Upper lobe of right lung (tissue), 1 donor: ENCODE measurements around the gene SUMO4. TPM values are rescaled to one million over a fixed set of nuclear protein-coding genes. Genes with fewer than 3 reads are reported as not detected.
"Not testable (repeated sequence)": the region's sequence is repeated elsewhere in the genome, so short reads cannot be mapped to it uniquely, and the experiment has no call there.

ENCODE experiments used
- ATAC-seq: fragments of 200-7000 bp; cut with Tn5 transposase; one replicate; pipeline ENCODE4 v1.9.1; 2020; ENCODE audit warnings: mild to moderate bottlenecking, moderate library complexity
- DNase-seq: peaks from one replicate; pipeline ENCODE4 v3.0.0-alpha.2; 2020
- H3K27ac ChIP-seq: fragments of 200-600 bp; one replicate; pipeline ENCODE4 v1.8.0; 2022
- H3K27me3 ChIP-seq: fragments of 200-600 bp; one replicate; pipeline ENCODE4 v1.8.0; 2022; ENCODE audit warnings: mild to moderate bottlenecking
- H3K36me3 ChIP-seq: fragments of 200-600 bp; one replicate; pipeline ENCODE4 v1.8.0; 2022
- H3K4me1 ChIP-seq: fragments of 200-600 bp; one replicate; pipeline ENCODE4 v1.8.0; 2022
- H3K4me3 ChIP-seq: fragments of 200-600 bp; one replicate; pipeline ENCODE4 v1.8.0; 2022; ENCODE audit warnings: mild to moderate bottlenecking
- H3K9me3 ChIP-seq: fragments of 200-600 bp; one replicate; pipeline ENCODE4 v1.8.0; 2022
- CTCF ChIP-seq: fragments of 200-600 bp; IDR thresholded peaks from one replicate; pipeline ENCODE4 v1.8.0; 2022; ENCODE audit warnings: antibody characterized with exemption
- intact Hi-C: fragments of 100-400 bp; cut with DNase I; formaldehyde crosslinking; loops from one replicate; pipeline ENCODE4 v1.11.0; 2022
- total RNA-seq: library from RNA; stranded (reverse); fragmentation: NEBNext Ultra II Directional; extraction: Animal tissue kit (Norgen Biotek cat#: 25700); gene quantifications from one replicate; pipeline ENCODE4 v1.2.1, GENCODE V29; 2021
- donor health status: DM: no; HTN: yes; CAD: no; lungs with severe emphysema.

Gene SUMO4
- total RNA-seq, 1 donor from 2014 or later = 2.5 TPM

GRCh38 chr6:149439626-149440025, 39.6 kb downstream of the SUMO4 start:
- no peaks in the 10 kb centered on the region for H3K9me3 ChIP-seq
- no peak overlapping the region for H3K4me3 ChIP-seq
- no peaks in the 10 kb centered on the region for H3K36me3 ChIP-seq
- DNase-seq = no peak
- TF ChIP-seq CTCF = no peak
- no peaks in the 10 kb centered on the region for H3K27me3 ChIP-seq
- intact Hi-C loops = loop anchor here (10.0 kb wide), 1 partner anchor 405 kb away; no protein-coding TSS in a partner anchor
- no peak overlapping the region for H3K27ac ChIP-seq
- no peaks in the 10 kb centered on the region for H3K4me1 ChIP-seq
- ATAC-seq = no peak

GRCh38 chr6:149440735-149441671, 40.9 kb downstream of the SUMO4 start:
- Histone ChIP-seq H3K27ac (no peak overlapping the region), H3K27me3 (no peaks in the 10 kb centered on the region), H3K4me3 (no peak overlapping the region), H3K9me3 (no peaks in the 10 kb centered on the region), H3K4me1 (no peaks in the 10 kb centered on the region), H3K36me3 (no peaks in the 10 kb centered on the region)
- no peak for DNase-seq
- no peak for TF ChIP-seq CTCF
- ATAC-seq = no peak
- intact Hi-C loops = no loop called here

- intact Hi-C loops = no loop called here
- Histone ChIP-seq H3K4me3 (no peak overlapping the region), H3K27ac (no peak overlapping the region), H3K27me3 (no peaks in the 10 kb centered on the region), H3K9me3 (no peaks in the 10 kb centered on the region), H3K4me1 (no peaks in the 10 kb centered on the region), H3K36me3 (no peaks in the 10 kb centered on the region)
- no peak for TF ChIP-seq CTCF
- ATAC-seq = no peak
- no peak for DNase-seq
Observed at GRCh38 chr6:149441740-149442139, 41.7 kb downstream of the SUMO4 start.

GRCh38 chr6:149443411-149444181, 43.5 kb downstream of the SUMO4 start:
- intact Hi-C loops = no loop called here
- Histone ChIP-seq H3K4me3 (no peak overlapping the region), H3K36me3 (no peaks in the 10 kb centered on the region), H3K27me3 (peaks cover under 1% of the 10 kb centered on the region), H3K27ac (no peak overlapping the region), H3K9me3 (no peaks in the 10 kb centered on the region), H3K4me1 (no peaks in the 10 kb centered on the region)
- no peak for TF ChIP-seq CTCF
- DNase-seq (no peak), ATAC-seq (no peak)

GRCh38 chr6:149444360-149445094, 44.5 kb downstream of the SUMO4 start:
- H3K36me3 ChIP-seq, intact Hi-C loops, H3K9me3 ChIP-seq, H3K27me3 ChIP-seq, H3K4me1 ChIP-seq, ATAC-seq, H3K27ac ChIP-seq, DNase-seq, H3K4me3 ChIP-seq: not testable (repeated sequence)
